ENCODE results near the gene IL20RB. TPM values are rescaled to one million over a fixed set of nuclear protein-coding genes. Genes with fewer than 3 reads are reported as not detected.

IL20RB gene
- total RNA-seq, 2 donors from 2014 or later: 0.41 TPM; not detected in 1

- no peak for DNase-seq (ENCODE audit: low spot score)
- Histone ChIP-seq H3K4me1 (peaks cover 0 to 11% of the 10 kb centered on the region in 2 donors), H3K27me3 (no peaks in the 10 kb centered on the region), H3K36me3 (no peaks in the 10 kb centered on the region), H3K4me3 (no peak overlapping the region), H3K27ac (no peak overlapping the region), H3K9me3 (peaks cover 0 to 8% of the 10 kb centered on the region in 2 donors)
- TF ChIP-seq, protein P1, sequence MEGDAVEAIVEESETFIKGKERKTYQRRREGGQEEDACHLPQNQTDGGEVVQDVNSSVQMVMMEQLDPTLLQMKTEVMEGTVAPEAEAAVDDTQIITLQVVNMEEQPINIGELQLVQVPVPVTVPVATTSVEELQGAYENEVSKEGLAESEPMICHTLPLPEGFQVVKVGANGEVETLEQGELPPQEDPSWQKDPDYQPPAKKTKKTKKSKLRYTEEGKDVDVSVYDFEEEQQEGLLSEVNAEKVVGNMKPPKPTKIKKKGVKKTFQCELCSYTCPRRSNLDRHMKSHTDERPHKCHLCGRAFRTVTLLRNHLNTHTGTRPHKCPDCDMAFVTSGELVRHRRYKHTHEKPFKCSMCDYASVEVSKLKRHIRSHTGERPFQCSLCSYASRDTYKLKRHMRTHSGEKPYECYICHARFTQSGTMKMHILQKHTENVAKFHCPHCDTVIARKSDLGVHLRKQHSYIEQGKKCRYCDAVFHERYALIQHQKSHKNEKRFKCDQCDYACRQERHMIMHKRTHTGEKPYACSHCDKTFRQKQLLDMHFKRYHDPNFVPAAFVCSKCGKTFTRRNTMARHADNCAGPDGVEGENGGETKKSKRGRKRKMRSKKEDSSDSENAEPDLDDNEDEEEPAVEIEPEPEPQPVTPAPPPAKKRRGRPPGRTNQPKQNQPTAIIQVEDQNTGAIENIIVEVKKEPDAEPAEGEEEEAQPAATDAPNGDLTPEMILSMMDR (IDR thresholded peaks at IDR 0.05): no peak
Measured at GRCh38 chr3:136914739-136915138, 43.0 kb upstream of the IL20RB start.

- no peaks in the 10 kb centered on the region for H3K27me3 ChIP-seq
- peaks cover 0 to 8% of the 10 kb centered on the region in 2 donors for H3K9me3 ChIP-seq
- no peak for DNase-seq (ENCODE audit: low spot score)
- no peak overlapping the region for H3K27ac ChIP-seq
- H3K4me1 ChIP-seq: peaks cover 0 to 11% of the 10 kb centered on the region in 2 donors
- TF ChIP-seq, protein P1 (IDR thresholded peaks at IDR 0.05): no peak
- no peak overlapping the region for H3K4me3 ChIP-seq
- no peaks in the 10 kb centered on the region for H3K36me3 ChIP-seq
Measured at GRCh38 chr3:136916223-136916622, 41.6 kb upstream of the IL20RB start.

- Histone ChIP-seq H3K9me3 (no peaks in the 10 kb centered on the region), H3K27ac (peak overlapping the region in 1 of 2 donors; percentile 30), H3K4me1 (peaks cover 0 to 16% of the 10 kb centered on the region in 2 donors), H3K4me3 (no peak overlapping the region), H3K36me3 (no peaks in the 10 kb centered on the region), H3K27me3 (no peaks in the 10 kb centered on the region)
- DNase-seq (ENCODE audit: low spot score): no peak
- TF ChIP-seq, protein P1 (IDR thresholded peaks at IDR 0.05): no peak
Measured at GRCh38 chr3:136919799-136920580, 37.8 kb upstream of the IL20RB start.

DNA sequence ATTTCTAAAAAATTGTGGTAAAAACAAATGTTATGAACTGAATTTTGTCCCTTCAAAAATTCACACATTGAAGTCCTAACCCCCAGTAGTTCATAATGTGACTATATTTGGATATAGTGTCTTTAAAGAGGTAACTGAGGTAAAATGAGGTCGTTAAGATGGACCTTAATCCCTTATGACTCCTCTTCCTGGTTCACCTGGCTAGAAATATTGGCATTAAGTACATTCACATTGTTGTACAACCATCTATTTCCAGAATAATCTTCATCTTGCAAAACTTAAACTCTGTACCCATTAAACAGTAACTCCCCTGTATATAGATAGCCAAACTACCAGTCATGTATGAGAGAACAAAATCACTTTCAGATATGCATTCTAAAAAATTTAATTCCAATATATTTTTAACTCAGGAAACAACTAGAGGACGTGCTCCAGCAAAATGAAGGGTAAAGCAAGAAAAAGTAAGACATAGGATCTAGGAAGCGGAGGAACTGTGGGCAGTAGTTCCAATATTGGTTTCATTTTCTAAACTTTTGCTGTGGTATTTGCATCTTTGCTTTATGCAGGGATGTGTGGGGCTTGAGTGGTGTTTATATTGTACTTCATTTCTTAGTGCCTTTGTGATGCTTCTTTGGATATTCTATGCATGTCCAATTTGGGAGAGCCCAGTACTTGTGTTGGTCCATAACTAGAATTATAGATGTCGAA is 36.7 kb upstream of the IL20RB start:
- peaks cover 0 to 22% of the 10 kb centered on the region in 2 donors for H3K4me1 ChIP-seq
- DNase-seq (ENCODE audit: low spot score): no peak
- no peak overlapping the region for H3K27ac ChIP-seq
- TF ChIP-seq, protein P1 (IDR thresholded peaks at IDR 0.05): no peak
- no peak overlapping the region for H3K4me3 ChIP-seq
- H3K27me3 ChIP-seq: no peaks in the 10 kb centered on the region
- H3K36me3 ChIP-seq: no peaks in the 10 kb centered on the region
- H3K9me3 ChIP-seq: no peaks in the 10 kb centered on the region

- Histone ChIP-seq H3K4me3 (no peak overlapping the region), H3K27me3 (no peaks in the 10 kb centered on the region), H3K36me3 (peaks cover 8% of the 10 kb centered on the region), H3K4me1 (peaks cover 0 to 18% of the 10 kb centered on the region in 2 donors), H3K27ac (peak overlapping the region in 1 of 2 donors; percentile 7), H3K9me3 (no peaks in the 10 kb centered on the region)
- TF ChIP-seq, protein P1 (IDR thresholded peaks at IDR 0.05): no peak
- no peak for DNase-seq (ENCODE audit: low spot score)
Measured at GRCh38 chr3:136925425-136926190, 32.2 kb upstream of the IL20RB start.

Measured in right atrium auricular region (tissue), 2 donors.